SK-N-MC (cell line): ENCODE results near the gene CRACR2A.

Experiments
- EZH2 ChIP-seq: fragments of 200-600 bp; sonication (generic); IDR thresholded peaks from one replicate; pipeline ENCODE4 v1.6.1; 2017; ENCODE audit warnings: antibody characterized with exemption
- FOXP2 ChIP-seq: optimal IDR thresholded peaks from 2 replicates; pipeline ENCODE3; 2011; ENCODE audit warnings: mild to moderate bottlenecking, moderate library complexity; ENCODE audit not compliant: insufficient read depth; ENCODE audit errors: extremely low read length, control extremely low read depth
- POLR2AphosphoS5 ChIP-seq: IDR thresholded peaks from 2 replicates; pipeline ENCODE4 v1.6.1; 2012; ENCODE audit warnings: mild to moderate bottlenecking, low read depth, low read length, borderline replicate concordance

DNA sequence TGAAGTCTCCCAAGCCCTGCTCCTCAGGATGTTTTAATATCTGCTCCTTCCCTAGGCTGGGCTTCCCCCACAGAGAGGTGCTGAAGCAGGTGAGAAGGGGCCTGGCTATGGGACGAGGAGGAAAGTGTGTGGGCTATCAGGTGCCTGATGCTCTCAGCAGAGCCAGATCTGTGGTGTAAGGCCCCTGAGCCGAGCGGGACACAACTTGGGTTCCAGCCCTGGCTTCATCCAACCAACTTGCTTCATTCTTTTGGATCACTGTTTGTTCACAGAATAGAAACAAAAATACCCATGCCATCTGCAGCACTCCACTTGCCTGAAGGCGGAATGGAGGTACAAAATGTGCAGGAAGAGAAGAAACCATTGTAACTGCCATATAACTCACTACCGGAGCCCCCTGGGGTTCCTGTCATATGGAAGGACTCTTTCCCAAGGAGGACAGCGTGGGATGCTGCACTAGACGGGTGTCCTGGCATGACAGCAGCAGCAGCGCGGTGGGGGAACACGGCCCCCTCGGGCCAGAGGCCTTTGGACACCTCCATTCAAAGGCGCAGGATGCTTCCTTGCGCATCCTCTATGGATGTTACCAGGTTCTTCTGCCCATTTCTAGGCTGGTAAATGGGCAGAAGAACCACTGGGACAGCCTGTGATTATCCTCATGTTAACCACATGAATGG is 95.8 kb downstream of the CRACR2A start:
- TF ChIP-seq EZH2 = no peak
- TF ChIP-seq POLR2AphosphoS5 = no peak
- no peak for TF ChIP-seq FOXP2
